Measurements from ENCODE around the gene DOCK9.

The DOCK9 gene

GRCh38 chr13:98992355-98992754 is 14.5 kb upstream of the DOCK9 start:
- no peak for TF ChIP-seq CTCF (IDR thresholded peaks at IDR 0.05; ENCODE audit: low read depth, low read length, missing control alignments)
- no peak overlapping the region for H3K4me3 ChIP-seq (ENCODE audit: low read depth, low read length)
- in situ Hi-C loops (cut with HindIII; ENCODE audit: low sequenced_read_pairs) = no loop called here
- no peak for DNase-seq (ENCODE audit: low read depth)

DNA sequence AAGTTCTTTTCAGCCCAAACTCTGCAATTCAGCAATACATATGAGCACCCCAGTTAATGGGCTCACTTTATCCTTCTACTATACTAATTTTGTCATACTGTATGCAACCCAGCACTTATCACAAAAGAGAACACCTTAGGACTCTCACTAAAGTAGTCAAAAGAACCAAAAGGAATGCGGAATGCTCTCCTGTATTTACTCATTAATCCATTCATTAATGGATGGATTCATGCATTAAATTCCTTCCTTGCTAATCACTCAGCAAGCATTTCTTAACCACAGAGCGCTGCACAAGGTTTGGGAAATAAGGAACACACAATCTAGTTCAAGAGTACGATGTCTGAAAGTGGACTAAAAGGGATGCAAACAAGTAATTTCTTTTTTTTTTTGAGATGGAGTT is 12.8 kb upstream of the DOCK9 start:
- no peak for DNase-seq (ENCODE audit: low read depth)
- no peak for TF ChIP-seq CTCF (IDR thresholded peaks at IDR 0.05; ENCODE audit: low read depth, low read length, missing control alignments)
- in situ Hi-C loops (cut with HindIII; ENCODE audit: low sequenced_read_pairs) = no loop called here
- H3K4me3 ChIP-seq (ENCODE audit: low read depth, low read length) = no peak overlapping the region

DNA sequence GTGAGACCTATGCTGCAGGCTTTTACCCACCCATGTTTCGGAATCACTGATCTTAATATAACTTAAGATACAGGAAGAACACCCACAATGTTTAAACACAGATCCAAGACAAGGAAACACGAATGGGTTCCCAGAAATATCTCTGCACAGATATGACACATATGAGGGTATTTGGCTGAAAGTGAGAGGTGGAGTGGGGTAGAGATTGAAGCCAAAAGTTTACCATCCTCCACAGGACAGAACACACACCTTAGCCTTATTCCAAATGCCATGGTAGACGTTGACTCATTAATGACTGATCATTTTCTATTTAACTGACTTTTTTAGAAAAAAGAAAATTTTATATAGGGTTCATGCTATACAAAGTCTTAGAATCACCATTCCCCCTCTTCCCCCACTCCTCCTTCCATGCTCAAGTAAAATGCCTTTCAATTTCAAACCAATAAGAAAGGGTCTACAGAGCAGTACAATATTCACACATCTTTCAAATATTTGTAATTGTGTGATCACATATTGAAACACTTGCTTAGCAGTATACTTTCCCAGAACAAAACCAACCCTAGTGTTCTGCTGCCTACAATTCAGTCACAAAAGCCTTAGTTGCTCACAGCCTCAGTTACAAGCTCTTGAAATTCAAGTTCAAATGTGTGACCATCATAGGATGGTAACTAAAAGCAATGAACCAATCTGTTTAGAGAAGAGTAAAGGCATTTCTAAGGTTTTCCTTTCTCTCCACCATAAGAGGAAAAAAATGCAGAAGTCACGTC is 11.8 kb upstream of the DOCK9 start:
- H3K4me3 ChIP-seq (ENCODE audit: low read depth, low read length) = no peak overlapping the region
- in situ Hi-C loops (cut with HindIII; ENCODE audit: low sequenced_read_pairs) = no loop called here

DNA sequence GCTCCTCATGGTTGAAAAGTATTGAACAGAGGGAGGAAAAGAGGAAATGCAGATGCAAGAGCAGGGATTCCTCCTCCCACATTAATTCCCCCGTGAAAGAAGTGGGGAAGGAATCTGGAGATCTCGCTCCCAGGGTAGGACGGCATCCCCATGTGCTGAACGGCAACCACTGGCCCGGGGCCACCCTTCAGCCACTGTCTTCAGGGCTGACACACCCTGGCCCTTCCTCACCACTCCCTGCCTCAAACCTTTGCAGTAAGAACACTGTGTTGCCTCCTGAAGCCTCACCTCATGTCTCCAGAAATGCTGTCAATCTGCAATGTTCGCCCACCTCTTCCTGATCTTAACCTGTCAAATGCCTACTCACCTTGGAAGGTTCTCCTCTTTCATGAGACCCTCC is 10.9 kb upstream of the DOCK9 start:
- TF ChIP-seq CTCF (IDR thresholded peaks at IDR 0.05; ENCODE audit: low read depth, low read length, missing control alignments) = no peak
- in situ Hi-C loops (cut with HindIII; ENCODE audit: low sequenced_read_pairs) = no loop called here
- no peak for DNase-seq (ENCODE audit: low read depth)
- no peak overlapping the region for H3K4me3 ChIP-seq (ENCODE audit: low read depth, low read length)

More for the DNA sequence above, 11.8 kb upstream of the DOCK9 start:
- no peak for DNase-seq (ENCODE audit: low read depth)
- TF ChIP-seq CTCF (IDR thresholded peaks at IDR 0.05; ENCODE audit: low read depth, low read length, missing control alignments) = no peak

DNA sequence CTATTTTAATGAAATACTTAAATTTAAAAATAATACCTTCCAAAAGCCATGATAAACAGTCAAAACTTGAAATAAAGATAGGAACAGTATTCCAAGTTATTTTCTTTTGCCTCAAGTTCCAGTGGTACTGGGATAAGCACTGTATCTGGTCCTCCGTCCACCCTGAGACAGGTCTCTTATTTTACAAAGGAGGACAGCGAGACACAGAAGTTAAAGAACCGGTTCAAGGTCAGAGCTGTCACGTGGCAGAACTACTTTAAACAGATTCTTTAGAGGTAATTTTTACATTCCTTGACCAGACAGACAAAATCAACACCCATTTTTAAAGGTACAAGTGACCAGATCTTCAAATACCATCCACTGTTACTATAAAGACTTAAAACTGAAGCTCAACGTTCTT is 10.4 kb upstream of the DOCK9 start:
- no peak for DNase-seq (ENCODE audit: low read depth)
- no peak overlapping the region for H3K4me3 ChIP-seq (ENCODE audit: low read depth, low read length)
- in situ Hi-C loops (cut with HindIII; ENCODE audit: low sequenced_read_pairs) = no loop called here
- TF ChIP-seq CTCF (IDR thresholded peaks at IDR 0.05; ENCODE audit: low read depth, low read length, missing control alignments) = no peak

DNA sequence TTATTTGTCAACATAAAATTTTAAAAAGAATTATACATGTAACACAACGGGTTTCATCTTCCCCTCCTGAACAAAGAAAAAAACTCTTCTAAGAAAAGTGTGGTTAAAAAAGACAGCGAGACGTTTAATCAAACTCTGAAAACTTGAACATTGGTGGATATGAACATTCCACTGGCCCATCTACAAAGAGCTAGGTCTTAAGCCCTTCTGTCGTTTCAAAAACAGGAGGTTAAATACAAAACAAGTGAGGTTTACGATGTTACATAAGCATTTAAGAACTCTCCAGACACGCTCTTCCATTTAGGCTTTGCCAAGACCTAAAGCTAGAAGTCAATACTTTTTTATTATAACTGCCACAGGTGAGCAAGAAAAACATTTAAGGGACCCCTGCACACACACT is 9.4 kb upstream of the DOCK9 start:
- no peak overlapping the region for H3K4me3 ChIP-seq (ENCODE audit: low read depth, low read length)
- in situ Hi-C loops (cut with HindIII; ENCODE audit: low sequenced_read_pairs) = no loop called here
- TF ChIP-seq CTCF (IDR thresholded peaks at IDR 0.05; ENCODE audit: low read depth, low read length, missing control alignments) = no peak
- no peak for DNase-seq (ENCODE audit: low read depth)

Measured in astrocyte of the cerebellum (primary cell).